Stimulated activated CD8-positive, alpha-beta memory T cell treated with anti-CD3 and anti-CD28 coated beads, Interleukin-2, amount 100 ng/mL, for 48 hours (primary cell): ENCODE measurements around the gene UBE2Z.

Source experiments
- DNase-seq, 2 donors: peaks; one replicate each; pipeline ENCODE4 v3.0.0-alpha.2; 2020; ENCODE audit warnings: low read depth in 2 of 2

Gene UBE2Z

DNA sequence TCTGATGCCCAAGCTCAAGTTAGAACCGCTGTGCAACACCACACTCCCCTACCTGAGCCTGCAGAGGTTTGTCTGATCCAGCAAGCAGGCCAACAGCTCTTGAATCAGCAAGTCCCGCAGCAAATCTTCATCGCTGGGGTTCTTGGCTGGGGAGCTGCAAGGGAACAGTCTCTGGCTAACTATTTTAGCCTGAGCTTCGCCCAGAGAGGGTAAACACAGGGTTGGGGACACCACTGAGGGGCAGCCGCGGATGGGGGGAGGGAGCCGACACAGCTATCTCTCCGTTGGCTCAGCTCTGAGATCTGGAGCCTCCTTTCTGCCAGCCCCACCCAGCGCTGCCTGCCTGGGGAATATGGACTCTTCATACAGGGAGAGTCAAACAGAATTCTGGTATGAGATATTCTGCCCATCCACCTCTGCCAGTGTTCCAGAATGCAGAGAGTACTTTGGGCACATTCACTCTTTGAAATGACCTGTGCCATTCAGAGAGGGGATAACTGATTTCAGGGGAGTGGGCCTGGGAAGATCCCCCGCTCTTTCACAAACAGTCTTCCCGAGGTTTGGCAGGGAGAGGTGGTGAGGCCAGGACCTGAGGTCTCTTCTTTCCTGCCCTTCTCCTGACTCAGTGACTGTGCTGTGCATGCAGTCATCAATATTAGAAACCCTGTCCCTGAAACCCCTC is 52.8 kb downstream of the UBE2Z start:
- DNase-seq, result no peak

DNA sequence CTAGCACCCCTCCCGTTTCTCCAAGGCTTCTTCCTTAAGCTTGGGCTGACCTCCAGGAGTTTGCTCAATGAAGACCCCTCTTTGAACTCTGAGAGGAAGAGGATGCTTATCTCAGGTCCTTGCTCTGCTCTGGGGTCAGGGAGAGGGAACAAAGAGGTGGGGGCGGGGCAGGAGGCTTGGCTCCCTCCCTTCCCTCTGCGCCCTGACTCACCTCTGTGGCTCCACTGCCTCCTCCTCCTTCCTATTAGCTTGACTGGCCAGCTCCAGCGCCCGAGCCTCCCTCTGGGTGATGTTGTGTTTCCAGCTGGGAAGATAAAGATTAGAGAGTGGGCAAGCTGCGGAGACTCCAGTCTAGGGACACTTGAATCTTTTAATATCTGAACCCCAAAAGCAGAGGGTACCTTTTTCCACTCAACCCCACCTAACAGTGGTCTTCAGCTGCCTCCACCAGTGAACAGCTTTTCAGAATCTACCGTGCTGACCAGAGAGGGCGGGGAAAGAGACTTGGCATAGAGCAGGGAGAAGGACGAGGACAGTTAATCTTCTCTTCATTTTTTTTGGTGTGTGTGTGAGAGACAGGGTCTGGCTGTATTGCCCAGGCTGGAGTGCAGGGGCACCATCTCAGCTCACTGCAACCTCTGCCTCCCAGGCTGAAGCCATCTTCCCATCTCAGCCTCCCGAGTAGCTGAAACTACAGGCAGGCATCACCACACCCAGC is 53.5 kb downstream of the UBE2Z start:
- DNase-seq, result no peak

DNA sequence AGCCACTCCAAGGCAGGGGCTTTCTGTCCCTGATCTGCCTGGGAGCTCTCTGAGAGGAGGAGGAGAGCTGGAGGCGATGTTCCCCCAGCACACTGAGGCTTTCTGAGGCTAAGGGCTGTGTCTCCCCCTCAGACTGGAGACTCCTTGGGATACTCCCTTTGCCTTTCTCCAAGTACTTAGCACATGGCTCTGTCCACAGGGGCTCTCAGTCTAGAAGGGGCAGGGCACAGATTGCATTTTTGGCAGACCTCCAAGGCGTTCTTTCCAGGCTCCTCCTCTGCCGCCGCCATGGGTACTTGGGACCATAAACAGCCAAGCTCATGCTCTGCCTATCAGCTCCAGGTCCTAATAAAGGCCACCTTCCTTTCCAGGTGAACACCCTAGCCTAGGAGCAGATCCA is 62.0 kb downstream of the UBE2Z start:
- DNase-seq, result no peak

DNA sequence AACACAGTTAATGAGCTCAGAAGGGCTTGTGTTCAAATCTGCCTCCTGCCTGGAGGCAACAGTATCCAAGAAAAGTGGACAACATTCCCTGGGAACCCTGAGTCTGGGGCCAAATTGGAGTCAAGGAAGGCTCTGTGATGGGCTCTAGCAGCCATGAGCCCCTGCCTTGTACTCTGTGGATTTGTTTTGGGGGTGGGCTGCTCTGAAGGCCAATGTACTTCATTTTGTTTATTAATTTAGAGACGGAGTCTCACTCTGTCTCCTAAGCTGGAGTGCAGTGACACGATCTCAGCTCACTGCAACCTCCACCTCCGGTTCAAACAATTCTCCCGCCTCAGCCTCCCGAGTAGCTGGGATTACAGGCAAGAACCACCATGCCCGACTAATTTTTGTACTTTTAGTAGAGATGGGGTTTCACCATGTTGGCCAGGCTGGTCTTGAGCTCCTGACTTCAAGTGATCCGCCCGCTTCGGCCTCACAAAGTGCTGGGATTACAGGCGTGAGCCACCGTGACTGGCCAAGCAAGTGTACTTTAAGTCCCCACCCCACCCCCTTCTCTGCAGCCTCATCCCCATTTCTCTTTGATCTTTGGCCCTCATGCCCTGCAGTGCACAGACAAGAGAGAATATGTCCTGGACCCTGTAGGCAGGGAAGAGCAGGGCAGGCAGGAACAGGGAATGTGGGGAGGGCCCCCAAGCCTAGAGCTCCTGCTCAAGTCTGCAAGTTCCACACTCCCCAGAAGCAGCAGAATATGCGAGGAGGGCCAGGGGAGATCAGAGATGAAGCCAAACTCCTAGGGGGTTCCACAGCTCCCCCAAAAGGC is 62.9 kb downstream of the UBE2Z start:
- DNase-seq, result no peak

DNA sequence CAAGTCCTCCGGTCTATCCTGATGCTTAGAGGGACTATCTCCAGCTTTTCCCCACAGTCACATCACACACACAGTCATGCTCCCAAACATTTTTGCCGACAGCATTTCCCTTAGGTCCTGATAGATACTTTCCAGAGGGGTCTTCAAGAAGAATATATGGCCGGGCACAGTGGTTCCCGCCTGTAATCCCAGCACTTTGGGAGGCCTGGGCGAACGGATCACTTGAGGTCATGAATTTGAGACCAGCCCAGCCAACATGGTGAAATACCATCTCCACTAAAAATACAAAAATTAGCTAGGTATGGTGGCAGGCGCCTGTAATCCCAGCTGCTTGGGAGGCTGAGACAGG is 64.5 kb downstream of the UBE2Z start:
- no peak for DNase-seq

DNA sequence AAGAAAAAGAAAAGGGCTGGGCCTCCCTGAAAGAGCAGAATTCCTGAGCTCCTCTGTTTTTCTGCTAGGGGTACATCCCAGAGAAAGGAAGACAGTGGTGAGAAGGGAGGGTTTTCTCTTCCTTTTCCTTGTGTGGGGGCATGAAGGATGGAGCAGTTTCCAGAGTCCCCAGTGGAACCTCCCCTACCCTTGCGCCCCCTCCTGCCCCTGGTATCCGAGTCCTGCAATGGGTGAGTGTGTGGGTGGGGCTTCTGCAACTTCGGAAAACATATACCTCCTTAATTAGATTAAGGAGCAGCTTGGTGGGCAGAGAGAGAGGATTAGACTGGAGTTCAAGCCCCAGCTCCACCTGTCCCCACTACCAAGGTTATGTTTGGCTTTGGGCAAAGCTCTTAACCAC is 65.6 kb downstream of the UBE2Z start:
- DNase-seq, result no peak
